ENCODE data around the gene BACH2.

BACH2 gene

DNA sequence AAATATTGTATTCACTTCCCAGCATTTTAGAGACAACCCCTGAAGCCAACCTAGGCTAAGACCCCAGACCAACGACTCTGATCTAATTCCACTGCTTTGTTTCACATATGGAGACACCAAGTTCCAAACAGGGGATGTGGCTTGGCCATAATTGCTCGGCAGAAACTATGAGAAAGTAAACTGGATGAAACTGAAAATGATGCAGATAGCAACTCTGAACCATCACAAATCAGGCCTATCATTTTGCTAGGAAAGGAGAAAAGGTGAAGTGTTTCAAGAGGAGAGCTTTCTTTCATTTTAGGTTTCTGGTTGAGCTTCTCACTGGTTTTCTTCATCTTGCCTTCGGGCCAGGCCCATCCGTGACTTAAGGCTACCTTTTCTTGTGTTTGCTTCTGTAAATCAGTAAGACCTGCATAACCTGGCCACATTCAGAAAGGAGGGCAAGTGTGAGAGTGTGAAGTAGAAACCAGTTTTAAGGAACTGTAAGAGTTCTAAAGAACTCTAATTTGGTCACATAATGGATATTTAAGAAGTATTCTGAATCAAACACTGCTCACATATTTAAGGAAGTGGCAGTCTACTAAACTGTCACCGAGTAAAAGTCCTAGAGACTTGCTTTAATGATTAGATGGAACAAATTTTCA, 105.8 kb downstream of the BACH2 start:
- no peak for DNase-seq
- peaks cover 36% of the 10 kb centered on the region for H3K4me1 Mint-ChIP-seq
- TF ChIP-seq CTCF (IDR thresholded peaks at IDR 0.05) = no peak
- H3K4me3 Mint-ChIP-seq = no peak overlapping the region
- no peaks in the 10 kb centered on the region for H3K27me3 Mint-ChIP-seq (ENCODE audit: low read depth, poor library complexity)
- no peak overlapping the region for H3K27ac Mint-ChIP-seq
- H3K36me3 Mint-ChIP-seq (ENCODE audit: low read depth) = peaks cover 13% of the 10 kb centered on the region
- peaks cover 10% of the 10 kb centered on the region for H3K9me3 Mint-ChIP-seq

DNA sequence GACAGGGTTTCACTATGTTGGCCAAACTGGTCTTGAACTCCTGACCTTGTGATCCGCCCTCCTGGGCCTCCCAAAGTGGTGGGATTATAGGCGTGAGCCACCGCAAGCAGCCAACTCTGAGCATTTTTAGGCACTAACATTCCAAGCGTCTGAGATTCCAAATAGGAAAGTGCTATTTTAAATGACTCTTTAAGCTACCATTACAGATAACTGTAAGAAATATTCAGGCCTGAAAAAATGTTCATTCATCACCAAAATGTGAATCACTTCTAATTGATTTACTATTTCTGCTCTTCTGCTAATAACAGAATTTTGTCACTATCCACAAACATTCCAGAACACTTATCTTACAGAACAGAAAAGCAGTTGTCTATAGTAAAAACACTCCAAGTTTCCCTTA, 106.5 kb downstream of the BACH2 start:
- no peak overlapping the region for H3K4me3 Mint-ChIP-seq
- TF ChIP-seq CTCF (IDR thresholded peaks at IDR 0.05) = no peak
- H3K27ac Mint-ChIP-seq = no peak overlapping the region
- H3K36me3 Mint-ChIP-seq (ENCODE audit: low read depth) = peaks cover 9% of the 10 kb centered on the region
- DNase-seq = no peak
- H3K4me1 Mint-ChIP-seq = peaks cover 28% of the 10 kb centered on the region
- H3K9me3 Mint-ChIP-seq = peaks cover 7% of the 10 kb centered on the region
- H3K27me3 Mint-ChIP-seq (ENCODE audit: low read depth, poor library complexity) = no peaks in the 10 kb centered on the region

DNA sequence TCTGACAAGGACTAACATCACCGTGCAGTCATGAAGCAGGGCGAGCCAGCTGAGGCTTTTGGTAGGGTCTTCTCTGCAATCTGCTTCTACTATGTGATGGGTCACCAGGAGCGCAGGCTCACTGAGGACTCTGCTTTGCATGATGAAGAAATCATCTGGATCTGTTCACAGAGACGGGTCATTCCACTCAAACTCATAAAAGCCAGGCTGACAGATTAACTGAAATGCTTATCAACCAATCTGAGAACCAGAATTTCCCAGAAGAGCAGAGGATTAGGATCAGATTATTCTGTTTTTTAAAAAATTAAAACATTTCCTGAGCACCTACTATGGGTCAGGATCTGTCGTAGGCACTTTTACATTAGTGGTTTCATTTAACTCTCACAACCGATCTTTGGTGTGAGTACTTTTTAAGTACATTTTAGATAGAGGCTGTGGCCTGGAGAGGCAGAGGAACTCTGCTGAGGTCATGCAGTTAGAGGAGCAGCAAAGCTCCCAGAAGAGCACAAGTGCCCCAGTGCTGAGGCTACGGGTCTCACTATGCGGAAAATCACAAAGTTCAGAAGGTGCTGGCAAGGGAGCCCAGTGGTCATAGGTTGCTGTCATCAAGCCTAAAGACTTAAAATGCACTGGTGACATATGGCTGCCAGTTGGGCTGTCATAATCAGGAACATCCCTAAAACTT, 109.1 kb downstream of the BACH2 start:
- peaks cover 9% of the 10 kb centered on the region for H3K36me3 Mint-ChIP-seq (ENCODE audit: low read depth)
- peaks cover 10% of the 10 kb centered on the region for H3K4me1 Mint-ChIP-seq
- no peak for DNase-seq
- peak overlapping the region; percentile 42 for H3K27ac Mint-ChIP-seq
- no peak for TF ChIP-seq CTCF (IDR thresholded peaks at IDR 0.05)
- no peak overlapping the region for H3K4me3 Mint-ChIP-seq
- H3K9me3 Mint-ChIP-seq = peaks cover 7% of the 10 kb centered on the region
- H3K27me3 Mint-ChIP-seq (ENCODE audit: low read depth, poor library complexity) = no peaks in the 10 kb centered on the region

GRCh38 chr6:90186637-90187371, 109.8 kb downstream of the BACH2 start:
- H3K4me1 Mint-ChIP-seq = peaks cover 10% of the 10 kb centered on the region
- no peak overlapping the region for H3K27ac Mint-ChIP-seq
- H3K9me3 Mint-ChIP-seq = peaks cover 7% of the 10 kb centered on the region
- no peak for DNase-seq
- H3K27me3 Mint-ChIP-seq (ENCODE audit: low read depth, poor library complexity) = no peaks in the 10 kb centered on the region
- no peak for TF ChIP-seq CTCF (IDR thresholded peaks at IDR 0.05)
- H3K36me3 Mint-ChIP-seq (ENCODE audit: low read depth) = peaks cover 9% of the 10 kb centered on the region
- no peak overlapping the region for H3K4me3 Mint-ChIP-seq

GRCh38 chr6:90186026-90186425, 110.6 kb downstream of the BACH2 start:
- no peak overlapping the region for H3K4me3 Mint-ChIP-seq
- H3K9me3 Mint-ChIP-seq = peaks cover 7% of the 10 kb centered on the region
- peaks cover 10% of the 10 kb centered on the region for H3K4me1 Mint-ChIP-seq
- no peak for TF ChIP-seq CTCF (IDR thresholded peaks at IDR 0.05)
- H3K27ac Mint-ChIP-seq = no peak overlapping the region
- DNase-seq = no peak
- H3K36me3 Mint-ChIP-seq (ENCODE audit: low read depth) = peaks cover 11% of the 10 kb centered on the region
- H3K27me3 Mint-ChIP-seq (ENCODE audit: low read depth, poor library complexity) = no peaks in the 10 kb centered on the region

All from nephron progenitor cell (in vitro differentiated cells).